Measurements from ENCODE around the gene CNOT3. TPM values are rescaled to one million over a fixed set of nuclear protein-coding genes. Genes with fewer than 3 reads are reported as not detected.

Gene CNOT3
- polyA plus RNA-seq, 4 donors = 24.4 to 37.4 (median 28.5) TPM

DNA sequence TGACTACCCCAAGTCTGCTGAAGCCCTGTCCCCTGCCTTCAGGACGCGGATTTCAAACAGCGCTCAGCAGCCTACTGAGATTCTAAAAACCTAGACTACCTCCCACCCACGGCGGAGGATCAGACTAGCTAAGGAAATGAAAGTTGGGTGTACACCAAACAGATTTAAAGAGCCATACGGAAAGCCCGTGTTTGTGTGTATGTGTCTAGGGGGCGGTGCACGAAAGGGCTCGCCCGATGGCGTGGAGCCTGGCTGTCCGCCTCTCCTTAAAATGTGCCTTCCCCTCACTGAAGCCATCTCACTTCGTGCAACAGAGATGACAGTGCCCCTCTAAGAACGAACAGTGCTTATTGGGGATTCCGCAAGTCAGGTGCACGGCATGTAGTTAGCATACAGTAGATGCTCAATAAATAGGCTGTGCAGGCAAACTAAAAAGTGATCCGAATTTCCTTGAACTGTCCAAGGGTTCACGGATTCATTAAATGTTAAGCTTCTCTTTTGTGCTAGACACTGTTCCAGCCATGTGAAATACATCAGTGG is 21.3 kb downstream of the CNOT3 start:
- peak; percentile 26 to 39 for DNase-seq
- H3K27ac ChIP-seq (ENCODE audit: low read depth in 1 of 3, low read length in 2 of 3) = peak overlapping the region; percentile 87 to 90 (median 90)
- WGBS, 3 donors = 8 to 9% (median 8%) methylated on average over 19 of the region's 19 CpGs
- H3K27me3 ChIP-seq (ENCODE audit: control insufficient read depth in 3 of 3, insufficient read depth in 3 of 3, low read length in 3 of 3) = no peaks in the 10 kb centered on the region
- H3K9me3 ChIP-seq (ENCODE audit: control insufficient read depth in 2 of 2, insufficient read depth in 1 of 2, low read depth in 1 of 2, low read length in 1 of 2) = no peaks in the 10 kb centered on the region
- peaks cover 13 to 45% (median 19%) of the 10 kb centered on the region in 3 donors for H3K36me3 ChIP-seq (ENCODE audit: control insufficient read depth in 3 of 3, insufficient read depth in 2 of 3, low read depth in 1 of 3, low read length in 3 of 3)
- FAIRE-seq = no peak
- H3K4me1 ChIP-seq (ENCODE audit: control insufficient read depth in 3 of 3, insufficient read depth in 2 of 3, low read depth in 1 of 3, low read length in 2 of 3) = peaks cover 5 to 40% (median 20%) of the 10 kb centered on the region in 3 donors
- H3K4me3 ChIP-seq (ENCODE audit: low read depth in 1 of 3, low read length in 3 of 3) = peak overlapping the region in 2 of 3 donors; percentile 64 to 85

DNA sequence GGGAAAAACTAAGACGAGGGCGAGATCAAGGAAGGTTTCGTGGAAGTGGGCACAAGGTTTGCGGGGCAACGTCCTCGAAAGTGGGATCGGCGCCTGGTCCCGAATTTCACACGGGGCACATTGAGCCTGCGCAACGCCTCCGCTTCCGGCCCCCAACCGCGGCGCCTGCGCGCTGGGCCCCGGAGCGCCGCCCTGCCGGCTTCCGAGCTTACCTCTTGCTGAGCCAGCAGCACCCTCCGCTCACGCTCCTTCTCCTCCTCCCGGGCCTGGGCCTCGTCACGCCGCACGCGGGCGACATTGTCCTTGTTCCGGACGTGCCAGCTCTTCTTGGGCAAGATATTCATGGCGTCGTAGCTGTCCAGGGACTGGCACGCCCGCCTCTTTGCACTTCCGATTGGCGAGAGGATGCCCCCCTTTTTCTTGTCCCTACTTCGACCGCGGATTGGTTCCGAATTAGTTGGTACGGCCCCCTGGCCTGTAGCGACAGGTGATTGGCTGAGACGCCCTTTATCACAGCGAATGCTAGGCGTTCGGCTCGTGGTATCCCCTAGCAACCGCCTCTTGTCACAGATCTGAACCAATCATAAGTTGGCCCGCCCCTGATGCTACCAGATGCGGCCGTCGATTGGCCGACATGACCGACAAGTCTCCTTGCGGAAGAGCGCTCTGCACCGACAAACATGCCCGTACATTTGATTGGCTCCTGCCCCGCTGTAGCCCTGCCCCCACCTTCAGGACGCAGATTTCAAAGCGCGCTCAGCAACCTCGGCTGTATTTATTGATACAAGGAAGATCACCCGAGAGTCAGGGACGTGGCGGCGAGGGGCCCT is 22.0 kb downstream of the CNOT3 start, which contains the start of gene LENG1:
Gene LENG1, minus strand, starts transcription at position 370 of the 830 bp plus-strand sequence. Its CDS starts 26 bp downstream, at position 344.
- FAIRE-seq (peak; percentile 91), DNase-seq (peak; percentile 100)
- WGBS, 3 donors = 0% methylated on average over 71 to 72 of the region's 72 CpGs
- peak within 1 kb of the TSS; percentile 42 to 85 (median 64) for H3K4me3 ChIP-seq (ENCODE audit: low read depth in 1 of 3, low read length in 3 of 3)
- peaks cover 5 to 45% (median 20%) of the 10 kb centered on the region in 3 donors for H3K4me1 ChIP-seq (ENCODE audit: control insufficient read depth in 3 of 3, insufficient read depth in 2 of 3, low read depth in 1 of 3, low read length in 2 of 3)
- no peaks in the 10 kb centered on the region for H3K27me3 ChIP-seq (ENCODE audit: control insufficient read depth in 3 of 3, insufficient read depth in 3 of 3, low read length in 3 of 3)
- peaks cover 12 to 41% (median 15%) of the 10 kb centered on the region in 3 donors for H3K36me3 ChIP-seq (ENCODE audit: control insufficient read depth in 3 of 3, insufficient read depth in 2 of 3, low read depth in 1 of 3, low read length in 3 of 3)
- no peaks in the 10 kb centered on the region for H3K9me3 ChIP-seq (ENCODE audit: control insufficient read depth in 2 of 2, insufficient read depth in 1 of 2, low read depth in 1 of 2, low read length in 1 of 2)
- peak within 1 kb of the TSS; percentile 87 to 91 (median 90) for H3K27ac ChIP-seq (ENCODE audit: low read depth in 1 of 3, low read length in 2 of 3)

- FAIRE-seq = no peak
- peaks cover 7 to 50% (median 20%) of the 10 kb centered on the region in 3 donors for H3K4me1 ChIP-seq (ENCODE audit: control insufficient read depth in 3 of 3, insufficient read depth in 2 of 3, low read depth in 1 of 3, low read length in 2 of 3)
- DNase-seq = peak in 1 of 2 donors; percentile 27
These were observed 22.7 kb downstream of the CNOT3 start for GRCh38 chr19:54160182-54160811.

GRCh38 chr19:54160854-54161253 is 23.3 kb downstream of the CNOT3 start:
- WGBS, 3 donors = 23 to 41% (median 36%) methylated on average over 13 of the region's 13 CpGs
- DNase-seq = no peak
- Histone ChIP-seq H3K4me3 (ENCODE audit: low read depth in 1 of 3, low read length in 3 of 3) (peak overlapping the region in 1 of 3 donors; percentile 57), H3K27me3 (ENCODE audit: control insufficient read depth in 3 of 3, insufficient read depth in 3 of 3, low read length in 3 of 3) (no peaks in the 10 kb centered on the region), H3K36me3 (ENCODE audit: control insufficient read depth in 3 of 3, insufficient read depth in 2 of 3, low read depth in 1 of 3, low read length in 3 of 3) (peaks cover 4 to 35% (median 4%) of the 10 kb centered on the region in 3 donors), H3K9me3 (ENCODE audit: control insufficient read depth in 2 of 2, insufficient read depth in 1 of 2, low read depth in 1 of 2, low read length in 1 of 2) (no peaks in the 10 kb centered on the region), H3K27ac (ENCODE audit: low read depth in 1 of 3, low read length in 2 of 3) (peak overlapping the region in 2 of 3 donors; percentile 85 to 91), H3K4me1 (ENCODE audit: control insufficient read depth in 3 of 3, insufficient read depth in 2 of 3, low read depth in 1 of 3, low read length in 2 of 3) (peaks cover 7 to 55% (median 20%) of the 10 kb centered on the region in 3 donors)
- FAIRE-seq = no peak

More at GRCh38 chr19:54160182-54160811, 22.7 kb downstream of the CNOT3 start:
- H3K4me3 ChIP-seq (ENCODE audit: low read depth in 1 of 3, low read length in 3 of 3) = peak overlapping the region in 2 of 3 donors; percentile 29 to 57
- WGBS, 3 donors = 2 to 3% (median 2%) methylated on average over 28 of the region's 28 CpGs
- no peaks in the 10 kb centered on the region for H3K9me3 ChIP-seq (ENCODE audit: control insufficient read depth in 2 of 2, insufficient read depth in 1 of 2, low read depth in 1 of 2, low read length in 1 of 2)
- H3K27ac ChIP-seq (ENCODE audit: low read depth in 1 of 3, low read length in 2 of 3) = peak overlapping the region; percentile 53 to 91 (median 85)
- no peaks in the 10 kb centered on the region for H3K27me3 ChIP-seq (ENCODE audit: control insufficient read depth in 3 of 3, insufficient read depth in 3 of 3, low read length in 3 of 3)
- H3K36me3 ChIP-seq (ENCODE audit: control insufficient read depth in 3 of 3, insufficient read depth in 2 of 3, low read depth in 1 of 3, low read length in 3 of 3) = peaks cover 7 to 38% (median 9%) of the 10 kb centered on the region in 3 donors

DNA sequence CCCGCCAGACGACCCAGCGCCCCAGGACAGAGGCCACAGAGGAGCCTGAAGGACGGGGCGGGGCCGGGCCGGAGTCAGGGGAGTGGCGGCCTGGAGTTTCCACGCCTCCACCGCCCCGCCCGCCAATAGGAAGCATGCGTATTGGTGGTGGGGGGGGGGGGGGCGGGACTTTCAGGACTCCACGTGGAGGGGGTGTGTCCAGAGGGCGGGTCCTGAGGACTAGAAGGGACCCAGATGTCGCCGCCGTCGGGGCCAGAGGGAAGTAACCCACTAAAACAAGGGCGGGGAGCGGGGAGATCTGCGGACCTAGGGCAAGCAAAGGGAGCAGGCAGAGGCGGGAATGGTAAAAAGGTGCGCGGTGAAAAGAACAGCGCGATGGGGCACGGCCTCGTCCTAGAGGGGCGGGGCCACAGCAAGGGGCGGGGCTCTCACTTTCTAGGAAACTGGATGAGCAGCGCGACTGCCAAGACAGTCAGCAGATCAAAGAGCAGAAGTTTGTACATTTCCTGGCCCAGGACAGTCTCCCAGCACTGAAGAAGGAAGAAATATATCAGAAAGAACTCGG is 24.8 kb downstream of the CNOT3 start:
- peak; percentile 92 to 93 for DNase-seq
- Histone ChIP-seq H3K4me1 (ENCODE audit: control insufficient read depth in 3 of 3, insufficient read depth in 2 of 3, low read depth in 1 of 3, low read length in 2 of 3) (peaks cover 7 to 55% (median 20%) of the 10 kb centered on the region in 3 donors), H3K36me3 (ENCODE audit: control insufficient read depth in 3 of 3, insufficient read depth in 2 of 3, low read depth in 1 of 3, low read length in 3 of 3) (peaks cover 0 to 23% (median 0%) of the 10 kb centered on the region in 3 donors), H3K4me3 (ENCODE audit: low read depth in 1 of 3, low read length in 3 of 3) (peak overlapping the region in 2 of 3 donors; percentile 32 to 39), H3K27me3 (ENCODE audit: control insufficient read depth in 3 of 3, insufficient read depth in 3 of 3, low read length in 3 of 3) (no peaks in the 10 kb centered on the region), H3K27ac (ENCODE audit: low read depth in 1 of 3, low read length in 2 of 3) (peak overlapping the region; percentile 82 to 95 (median 83)), H3K9me3 (ENCODE audit: control insufficient read depth in 2 of 2, insufficient read depth in 1 of 2, low read depth in 1 of 2, low read length in 1 of 2) (no peaks in the 10 kb centered on the region)
- FAIRE-seq = no peak
- WGBS, 3 donors = 1 to 3% (median 2%) methylated on average over 28 to 34 of the region's 35 CpGs

GRCh38 chr19:54162884-54163283 is 25.3 kb downstream of the CNOT3 start:
- DNase-seq (no peak), FAIRE-seq (no peak)
- peaks cover 7 to 55% (median 20%) of the 10 kb centered on the region in 3 donors for H3K4me1 ChIP-seq (ENCODE audit: control insufficient read depth in 3 of 3, insufficient read depth in 2 of 3, low read depth in 1 of 3, low read length in 2 of 3)
- no peaks in the 10 kb centered on the region for H3K27me3 ChIP-seq (ENCODE audit: control insufficient read depth in 3 of 3, insufficient read depth in 3 of 3, low read length in 3 of 3)
- peak overlapping the region in 2 of 3 donors; percentile 7 to 39 for H3K4me3 ChIP-seq (ENCODE audit: low read depth in 1 of 3, low read length in 3 of 3)
- 49 to 64% (median 50%) methylated on average over 14 of the region's 14 CpGs for WGBS, 3 donors
- no peaks in the 10 kb centered on the region for H3K9me3 ChIP-seq (ENCODE audit: control insufficient read depth in 2 of 2, insufficient read depth in 1 of 2, low read depth in 1 of 2, low read length in 1 of 2)
- peaks cover 0 to 18% (median 0%) of the 10 kb centered on the region in 3 donors for H3K36me3 ChIP-seq (ENCODE audit: control insufficient read depth in 3 of 3, insufficient read depth in 2 of 3, low read depth in 1 of 3, low read length in 3 of 3)
- peak overlapping the region; percentile 82 to 95 (median 83) for H3K27ac ChIP-seq (ENCODE audit: low read depth in 1 of 3, low read length in 2 of 3)

DNA sequence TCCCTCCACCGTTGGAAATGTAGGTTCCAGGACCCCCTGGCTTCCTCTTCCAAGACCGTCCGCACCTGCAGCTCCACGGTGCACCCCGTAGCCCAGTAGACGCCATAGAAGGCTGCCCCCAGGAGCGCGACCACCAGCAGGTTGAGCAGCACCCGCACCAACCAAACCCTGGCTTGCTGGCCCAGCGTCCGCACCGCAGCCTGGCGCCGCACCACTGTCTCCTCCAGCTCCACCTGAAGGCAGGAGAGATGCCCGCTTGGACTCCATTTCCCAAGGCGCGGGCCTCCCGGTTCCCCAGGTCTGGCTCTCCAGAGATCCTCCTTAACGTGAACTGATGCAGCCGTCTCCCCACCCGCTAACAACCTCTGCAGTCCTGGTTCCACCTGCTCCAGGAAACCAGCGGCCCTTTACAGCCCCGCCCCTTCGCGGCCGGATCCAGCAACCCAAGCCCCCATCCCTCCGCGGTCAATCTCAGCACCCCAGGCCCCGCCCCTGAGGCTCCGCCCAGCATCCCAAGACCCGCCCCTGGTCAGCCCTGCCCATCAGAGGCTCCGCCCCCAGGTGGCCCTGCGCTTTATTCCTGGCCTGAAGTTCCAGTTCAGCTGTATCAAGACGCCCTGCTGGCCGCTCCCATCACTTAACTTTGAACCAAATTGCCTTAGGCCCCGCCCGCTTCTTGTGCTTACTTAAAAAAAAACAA is 27.0 kb downstream of the CNOT3 start:
- no peak overlapping the region for H3K27ac ChIP-seq (ENCODE audit: low read depth in 1 of 3, low read length in 2 of 3)
- H3K4me1 ChIP-seq (ENCODE audit: control insufficient read depth in 3 of 3, insufficient read depth in 2 of 3, low read depth in 1 of 3, low read length in 2 of 3) = peaks cover 2 to 48% (median 14%) of the 10 kb centered on the region in 3 donors
- no peaks in the 10 kb centered on the region for H3K27me3 ChIP-seq (ENCODE audit: control insufficient read depth in 3 of 3, insufficient read depth in 3 of 3, low read length in 3 of 3)
- DNase-seq = peak; percentile 81 to 89
- no peak overlapping the region for H3K4me3 ChIP-seq (ENCODE audit: low read depth in 1 of 3, low read length in 3 of 3)
- WGBS, 3 donors = 12 to 16% (median 12%) methylated on average over 37 of the region's 37 CpGs
- no peaks in the 10 kb centered on the region for H3K9me3 ChIP-seq (ENCODE audit: control insufficient read depth in 2 of 2, insufficient read depth in 1 of 2, low read depth in 1 of 2, low read length in 1 of 2)
- peaks cover 0 to 20% (median 0%) of the 10 kb centered on the region in 3 donors for H3K36me3 ChIP-seq (ENCODE audit: control insufficient read depth in 3 of 3, insufficient read depth in 2 of 3, low read depth in 1 of 3, low read length in 3 of 3)
- FAIRE-seq = no peak

Data from small intestine (tissue), 7 donors.